Uterus (tissue), 4 donors: Measurements from ENCODE around the gene SBNO2. TPM values are rescaled to one million over a fixed set of nuclear protein-coding genes. Genes with fewer than 3 reads are reported as not detected.
A peak's percentile ranks its signal among the peaks of the same experiment; 100 is the strongest.

Experiments used
- DNase-seq, 2 donors: peaks; one replicate each; pipeline ENCODE4 v3.0.0-alpha.2; 2019 to 2020
- H3K27ac ChIP-seq, 2 donors: fragments of 200-600 bp; sonication (generic); 1 replicate in 1 of 2; 2 replicates in 1 of 2; pipeline ENCODE4 v1.5.1; 2016 to 2018
- H3K27me3 ChIP-seq, 2 donors: fragments of 200-600 bp; sonication (generic); one replicate each; pipeline ENCODE4 v1.5.1; 2018 to 2019; ENCODE audit warnings: control low read depth in 1 of 2
- H3K36me3 ChIP-seq, 2 donors: fragments of 200-600 bp; sonication (generic); one replicate each; pipeline ENCODE4 v1.5.1; 2019; ENCODE audit warnings: control low read depth in 1 of 2
- H3K4me1 ChIP-seq, 2 donors: fragments of 200-600 bp; sonication (generic); one replicate each; pipeline ENCODE4 v1.5.1; 2018 to 2019; ENCODE audit warnings: control low read depth in 1 of 2
- H3K4me3 ChIP-seq, 2 donors: fragments of 200-600 bp; sonication (generic); 1 replicate in 1 of 2; 2 replicates in 1 of 2; pipeline ENCODE4 v1.5.1; 2018 to 2019; ENCODE audit warnings: mild to moderate bottlenecking in 1 of 2
- H3K9me3 ChIP-seq, 2 donors: fragments of 200-600 bp; sonication (generic); one replicate each; pipeline ENCODE4 v1.5.1; 2019; ENCODE audit warnings: control low read depth in 1 of 2
- CTCF ChIP-seq, 4 experiments: fragments of 200-600 bp in 2 of 4; fragments of 450-650 bp in 2 of 4; sonication (generic) in 2 of 4; IDR thresholded peaks; one replicate each; pipeline ENCODE4 v1.5.1; 2016 to 2019; ENCODE audit warnings: antibody characterized with exemption in 4 of 4, mild to moderate bottlenecking in 2 of 4, moderate library complexity in 1 of 4
- POLR2A ChIP-seq, 2 donors: fragments of 450-650 bp; IDR thresholded peaks; one replicate each; pipeline ENCODE4 v1.6.1; 2016; ENCODE audit warnings: antibody characterized with exemption in 2 of 2, mild to moderate bottlenecking in 1 of 2, moderate library complexity in 1 of 2
- intact Hi-C: fragments of 100-400 bp; cut with DNase I; formaldehyde crosslinking; loops from one replicate; pipeline ENCODE4 v1.15.1; 2023; ENCODE audit warnings: low total_unique reads
- total RNA-seq, 4 donors: library from RNA; depleted of rRNA in 3 of 4; stranded (reverse); fragments of >200 nt in 3 of 4; gene quantifications; one replicate each; pipeline versions ENCODE4 v1.1.0 to v1.2.4, GENCODE V29; 2014 to 2023
- donor health status: DM: yes; HTN: yes; CAD: no.

SBNO2 gene
- total RNA-seq, 4 donors from 2014 or later, result 4.4 to 107 (median 10.7) TPM

- TF ChIP-seq POLR2A (IDR thresholded peaks at IDR 0.05), result no peak
- no peak for TF ChIP-seq CTCF (IDR thresholded peaks at IDR 0.05)
- peaks cover 0 to 15% of the 10 kb centered on the region in 2 donors for H3K4me1 ChIP-seq
- H3K36me3 ChIP-seq, result no peaks in the 10 kb centered on the region
- H3K27me3 ChIP-seq, result peaks cover 17 to 45% of the 10 kb centered on the region in 2 donors
- H3K4me3 ChIP-seq, result no peak overlapping the region
- DNase-seq, result no peak
- intact Hi-C loops, result no loop called here
- no peak overlapping the region for H3K27ac ChIP-seq
- no peaks in the 10 kb centered on the region for H3K9me3 ChIP-seq
Measured at GRCh38 chr19:1065606-1066109, 108.4 kb downstream of the SBNO2 start.

- TF ChIP-seq CTCF (IDR thresholded peaks at IDR 0.05) (peak; percentile 34 to 77 (median 70)), POLR2A (IDR thresholded peaks at IDR 0.05) (no peak)
- peaks cover 13 to 38% of the 10 kb centered on the region in 2 donors for H3K27me3 ChIP-seq
- no peaks in the 10 kb centered on the region for H3K36me3 ChIP-seq
- peak in 1 of 2 donors; percentile 51 for DNase-seq
- no peak overlapping the region for H3K4me3 ChIP-seq
- H3K4me1 ChIP-seq, result peaks cover 0 to 15% of the 10 kb centered on the region in 2 donors
- H3K27ac ChIP-seq, result no peak overlapping the region
- H3K9me3 ChIP-seq, result peaks cover 0 to 1% of the 10 kb centered on the region in 2 donors
- intact Hi-C loops, result no loop called here
Measured at GRCh38 chr19:1064661-1065605, 109.1 kb downstream of the SBNO2 start.

- intact Hi-C loops, result no loop called here
- no peak overlapping the region for H3K4me3 ChIP-seq
- H3K36me3 ChIP-seq, result no peaks in the 10 kb centered on the region
- H3K27me3 ChIP-seq, result peaks cover 13 to 30% of the 10 kb centered on the region in 2 donors
- H3K9me3 ChIP-seq, result peaks cover 0 to 8% of the 10 kb centered on the region in 2 donors
- TF ChIP-seq POLR2A (IDR thresholded peaks at IDR 0.05) (no peak), CTCF (IDR thresholded peaks at IDR 0.05) (no peak)
- DNase-seq, result no peak
- H3K27ac ChIP-seq, result no peak overlapping the region
- peaks cover 0 to 15% of the 10 kb centered on the region in 2 donors for H3K4me1 ChIP-seq
Measured at GRCh38 chr19:1063909-1064660, 110.0 kb downstream of the SBNO2 start.

- Histone ChIP-seq H3K36me3 (no peaks in the 10 kb centered on the region), H3K9me3 (peaks cover 0 to 17% of the 10 kb centered on the region in 2 donors), H3K4me1 (peaks cover 0 to 15% of the 10 kb centered on the region in 2 donors), H3K27ac (no peak overlapping the region), H3K27me3 (peaks cover 13 to 22% of the 10 kb centered on the region in 2 donors), H3K4me3 (no peak overlapping the region)
- no peak for DNase-seq
- TF ChIP-seq CTCF (IDR thresholded peaks at IDR 0.05) (no peak), POLR2A (IDR thresholded peaks at IDR 0.05) (no peak)
- intact Hi-C loops, result no loop called here
Measured at GRCh38 chr19:1063030-1063908, 110.8 kb downstream of the SBNO2 start.
